ENCODE data around the gene WDR70.

DNA sequence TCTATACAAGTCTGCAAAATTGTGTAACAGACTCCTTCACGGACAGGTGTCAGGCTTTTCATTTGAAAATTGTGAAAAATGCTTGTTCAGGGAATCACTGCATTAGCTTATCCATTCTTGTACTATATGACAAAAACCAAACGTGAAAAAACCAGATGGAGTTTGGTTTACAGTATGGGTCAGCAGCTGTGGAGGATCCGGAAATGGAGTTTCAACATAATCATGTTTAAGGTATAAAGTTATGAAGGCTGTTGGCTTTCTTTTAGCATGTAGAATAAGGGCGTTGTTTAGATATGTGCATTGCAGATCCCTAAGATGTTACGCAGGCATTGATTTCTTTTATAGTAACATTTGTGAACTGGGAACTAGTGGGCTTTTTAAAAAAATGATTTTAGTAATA is 336.9 kb downstream of the WDR70 start:
- no peak for TF ChIP-seq CTCF (IDR thresholded peaks at IDR 0.05)
- no peak for TF ChIP-seq POLR2A (IDR thresholded peaks at IDR 0.05)

Data from ovary (tissue), 3 donors.